ENCODE data around the gene KCTD16.

- no peak for TF ChIP-seq POLR2A (IDR thresholded peaks at IDR 0.05)
- TF ChIP-seq, protein P1, sequence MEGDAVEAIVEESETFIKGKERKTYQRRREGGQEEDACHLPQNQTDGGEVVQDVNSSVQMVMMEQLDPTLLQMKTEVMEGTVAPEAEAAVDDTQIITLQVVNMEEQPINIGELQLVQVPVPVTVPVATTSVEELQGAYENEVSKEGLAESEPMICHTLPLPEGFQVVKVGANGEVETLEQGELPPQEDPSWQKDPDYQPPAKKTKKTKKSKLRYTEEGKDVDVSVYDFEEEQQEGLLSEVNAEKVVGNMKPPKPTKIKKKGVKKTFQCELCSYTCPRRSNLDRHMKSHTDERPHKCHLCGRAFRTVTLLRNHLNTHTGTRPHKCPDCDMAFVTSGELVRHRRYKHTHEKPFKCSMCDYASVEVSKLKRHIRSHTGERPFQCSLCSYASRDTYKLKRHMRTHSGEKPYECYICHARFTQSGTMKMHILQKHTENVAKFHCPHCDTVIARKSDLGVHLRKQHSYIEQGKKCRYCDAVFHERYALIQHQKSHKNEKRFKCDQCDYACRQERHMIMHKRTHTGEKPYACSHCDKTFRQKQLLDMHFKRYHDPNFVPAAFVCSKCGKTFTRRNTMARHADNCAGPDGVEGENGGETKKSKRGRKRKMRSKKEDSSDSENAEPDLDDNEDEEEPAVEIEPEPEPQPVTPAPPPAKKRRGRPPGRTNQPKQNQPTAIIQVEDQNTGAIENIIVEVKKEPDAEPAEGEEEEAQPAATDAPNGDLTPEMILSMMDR (IDR thresholded peaks at IDR 0.05), result no peak
These were observed 198.3 kb downstream of the KCTD16 start for GRCh38 chr5:144369006-144369405.

Measured in right lobe of liver (tissue), 4 donors.